MM.1S (cell line): ENCODE results near the gene PSME3IP1.

Experiments used
- CTCF ChIP-seq: fragments of 300-600 bp; sonication (generic); IDR thresholded peaks from 2 replicates; pipeline ENCODE4 v1.5.1; 2016; ENCODE audit warnings: antibody characterized with exemption, low read length, mixed read lengths
- EZH2phosphoT487 ChIP-seq: fragments of 300-600 bp; sonication (generic); IDR thresholded peaks from 2 replicates; pipeline ENCODE4 v1.6.1; 2018; ENCODE audit warnings: antibody characterized with exemption, low read length

GRCh38 chr16:57165483-57165882, 20.4 kb downstream of the PSME3IP1 start:
- TF ChIP-seq CTCF (no peak), EZH2phosphoT487 (no peak)
